OCI-LY7 (cell line): ENCODE data around the gene RSAD1.

ENCODE experiments used
- EZH2phosphoT487 ChIP-seq: fragments of 200-600 bp; sonication (generic); IDR thresholded peaks from 2 replicates; pipeline ENCODE4 v1.6.1; 2018; ENCODE audit warnings: low read depth, borderline replicate concordance, mild to moderate bottlenecking, mixed run types, antibody characterized with exemption, low read length, moderate library complexity, mixed read lengths
- TF ChIP-seq, protein P1 (sequence below): fragments of 200-600 bp; sonication (generic); conservative IDR thresholded peaks from 2 replicates; pipeline ENCODE4 v1.5.1; 2014; ENCODE audit warnings: mild to moderate bottlenecking, antibody characterized with exemption, low read length, moderate library complexity, mixed read lengths

DNA sequence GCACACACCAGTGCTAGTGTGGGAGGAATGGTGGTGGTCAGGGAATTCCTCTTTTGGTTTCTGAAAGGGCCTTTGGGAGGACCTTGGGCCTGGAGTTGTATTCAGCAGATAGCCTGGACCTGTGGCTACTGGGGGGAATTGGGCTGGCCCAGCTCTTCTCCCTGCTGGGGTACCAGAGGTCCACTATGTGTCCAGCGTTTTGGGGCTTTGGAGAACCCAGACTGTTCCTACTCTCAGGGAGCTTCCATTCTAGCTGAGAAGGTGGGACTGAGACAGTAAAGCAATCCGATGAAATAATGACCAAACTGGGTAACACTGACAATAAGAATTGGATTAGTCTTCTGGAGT is 56.3 kb downstream of the RSAD1 start:
- TF ChIP-seq, protein P1, sequence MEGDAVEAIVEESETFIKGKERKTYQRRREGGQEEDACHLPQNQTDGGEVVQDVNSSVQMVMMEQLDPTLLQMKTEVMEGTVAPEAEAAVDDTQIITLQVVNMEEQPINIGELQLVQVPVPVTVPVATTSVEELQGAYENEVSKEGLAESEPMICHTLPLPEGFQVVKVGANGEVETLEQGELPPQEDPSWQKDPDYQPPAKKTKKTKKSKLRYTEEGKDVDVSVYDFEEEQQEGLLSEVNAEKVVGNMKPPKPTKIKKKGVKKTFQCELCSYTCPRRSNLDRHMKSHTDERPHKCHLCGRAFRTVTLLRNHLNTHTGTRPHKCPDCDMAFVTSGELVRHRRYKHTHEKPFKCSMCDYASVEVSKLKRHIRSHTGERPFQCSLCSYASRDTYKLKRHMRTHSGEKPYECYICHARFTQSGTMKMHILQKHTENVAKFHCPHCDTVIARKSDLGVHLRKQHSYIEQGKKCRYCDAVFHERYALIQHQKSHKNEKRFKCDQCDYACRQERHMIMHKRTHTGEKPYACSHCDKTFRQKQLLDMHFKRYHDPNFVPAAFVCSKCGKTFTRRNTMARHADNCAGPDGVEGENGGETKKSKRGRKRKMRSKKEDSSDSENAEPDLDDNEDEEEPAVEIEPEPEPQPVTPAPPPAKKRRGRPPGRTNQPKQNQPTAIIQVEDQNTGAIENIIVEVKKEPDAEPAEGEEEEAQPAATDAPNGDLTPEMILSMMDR = no peak
- no peak for TF ChIP-seq EZH2phosphoT487
